Activated CD4-positive, CD25-positive, alpha-beta regulatory T cell treated with anti-CD3 and anti-CD28 coated beads, Interleukin-2, amount 50 U/mL, for 16 hours (primary cell): ENCODE data around the gene R3HDM2.
"Not testable (repeated sequence)": the region's sequence is repeated elsewhere in the genome, so short reads cannot be mapped to it uniquely, and the experiment has no call there.

Experiments used
- DNase-seq: peaks from one replicate; pipeline ENCODE4 v3.0.0-alpha.2; 2020; ENCODE audit warnings: low read depth, low spot score

Gene R3HDM2

GRCh38 chr12:57426948-57427347 lies 3.9 kb downstream of the R3HDM2 start:
- not testable (repeated sequence) for DNase-seq

DNA sequence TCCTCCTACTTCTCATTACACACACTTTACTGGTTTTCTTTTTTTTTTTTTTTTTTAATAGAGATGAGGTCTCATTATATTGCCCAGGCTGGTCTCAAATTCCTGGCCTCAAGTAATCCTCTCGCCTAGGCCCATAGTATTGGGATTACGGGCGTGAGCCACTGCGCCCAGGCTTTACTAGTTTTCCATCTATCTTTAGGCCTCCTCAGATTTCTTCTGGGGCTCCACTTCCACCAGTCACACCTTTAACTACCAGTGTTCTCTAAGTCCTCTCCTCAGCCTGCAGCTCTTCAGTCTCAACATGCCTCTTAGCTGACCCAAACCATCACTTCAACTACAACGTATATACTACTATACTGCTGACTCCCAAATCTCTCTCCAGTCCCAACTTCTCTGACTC lies 10.4 kb downstream of the R3HDM2 start:
- no peak for DNase-seq

- DNase-seq = no peak
Measured at GRCh38 chr12:57419495-57419894, 11.3 kb downstream of the R3HDM2 start.

GRCh38 chr12:57418255-57418654 lies 12.6 kb downstream of the R3HDM2 start:
- no peak for DNase-seq

DNA sequence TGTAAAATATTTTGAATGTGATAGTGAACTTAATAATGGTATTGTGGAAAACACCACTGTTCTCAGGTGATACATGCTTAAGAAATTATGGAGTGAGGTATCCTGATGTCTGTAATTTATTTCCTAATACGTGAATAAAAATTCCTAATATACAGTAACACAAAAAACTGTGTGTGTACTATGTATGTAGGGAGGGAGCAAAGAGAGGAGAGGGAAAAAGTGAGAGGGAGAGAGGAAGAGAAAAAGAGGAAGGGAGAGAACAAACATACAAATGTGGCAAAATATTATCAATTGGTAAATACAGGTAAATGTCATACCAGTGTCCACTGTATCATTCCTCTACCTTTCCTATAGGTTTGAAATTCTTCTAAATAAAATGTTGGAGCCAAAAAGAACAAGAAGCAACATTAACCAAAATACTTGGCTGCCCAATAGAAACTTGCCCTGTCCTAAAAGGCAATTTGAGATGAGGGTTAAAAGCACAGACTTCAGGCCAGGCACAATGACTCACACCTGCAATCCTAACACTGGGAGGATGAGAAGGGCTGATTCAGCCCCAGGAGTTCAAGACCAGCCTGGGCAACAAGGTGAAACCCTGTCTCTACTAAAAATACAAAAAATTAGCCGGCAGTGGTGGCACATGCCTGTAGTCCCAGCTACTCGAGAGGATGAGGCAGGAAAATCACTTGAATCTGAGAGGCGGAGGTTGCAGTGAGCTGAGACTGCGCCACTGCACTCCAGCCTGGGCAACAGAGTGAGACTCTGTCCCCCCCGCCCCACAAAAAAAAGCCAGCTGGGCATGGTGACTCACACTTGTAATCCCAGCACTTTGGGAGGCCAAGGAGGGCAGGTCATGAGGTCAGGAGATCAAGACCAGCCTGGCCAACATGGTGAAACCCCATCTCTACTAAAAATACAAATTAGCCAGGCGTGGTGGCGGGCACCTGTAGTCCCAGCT lies 14.5 kb downstream of the R3HDM2 start:
- no peak for DNase-seq

- DNase-seq = no peak
Measured at GRCh38 chr12:57415088-57415487, 15.8 kb downstream of the R3HDM2 start.

GRCh38 chr12:57414160-57414559 lies 16.7 kb downstream of the R3HDM2 start:
- not testable (repeated sequence) for DNase-seq

- DNase-seq = no peak
Measured at GRCh38 chr12:57410534-57410933, 20.3 kb downstream of the R3HDM2 start.

DNA sequence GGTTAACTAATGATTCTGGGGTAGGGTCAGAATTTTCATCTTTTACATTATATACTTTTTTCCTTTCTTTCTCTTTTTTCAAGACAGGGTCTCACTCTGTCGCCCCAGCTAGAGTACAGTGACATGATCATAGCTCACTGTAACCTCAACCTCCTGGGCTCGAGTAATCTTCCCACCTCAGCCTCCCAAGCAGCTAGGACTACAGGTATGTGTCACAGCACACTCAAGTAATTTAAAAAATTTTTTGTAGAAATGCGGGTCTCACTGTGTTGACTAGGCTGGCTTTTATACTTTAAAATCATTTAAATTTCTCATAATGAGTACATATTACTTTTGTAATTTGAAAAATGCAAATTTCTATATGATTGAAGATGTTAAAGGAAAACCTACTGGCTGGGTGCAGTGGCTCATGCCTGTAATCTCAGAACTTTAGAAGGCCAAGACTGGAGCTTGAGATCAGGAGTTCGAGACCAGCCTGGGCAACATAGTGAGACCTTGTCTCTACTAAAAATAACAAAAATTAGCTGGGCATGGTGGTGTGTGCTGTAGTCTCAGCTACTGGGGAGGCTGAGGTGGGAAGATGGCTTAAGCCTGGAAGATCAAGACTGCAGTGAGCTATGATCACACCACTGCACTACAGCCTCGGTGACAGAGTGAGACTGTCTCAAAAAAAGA lies 25.7 kb downstream of the R3HDM2 start:
- DNase-seq = no peak

- DNase-seq = not testable (repeated sequence)
Measured at GRCh38 chr12:57402156-57402555, 28.7 kb downstream of the R3HDM2 start.

GRCh38 chr12:57401165-57401564 lies 29.7 kb downstream of the R3HDM2 start:
- DNase-seq = no peak

- not testable (repeated sequence) for DNase-seq
Measured at GRCh38 chr12:57399718-57400463, 31.0 kb downstream of the R3HDM2 start.

DNA sequence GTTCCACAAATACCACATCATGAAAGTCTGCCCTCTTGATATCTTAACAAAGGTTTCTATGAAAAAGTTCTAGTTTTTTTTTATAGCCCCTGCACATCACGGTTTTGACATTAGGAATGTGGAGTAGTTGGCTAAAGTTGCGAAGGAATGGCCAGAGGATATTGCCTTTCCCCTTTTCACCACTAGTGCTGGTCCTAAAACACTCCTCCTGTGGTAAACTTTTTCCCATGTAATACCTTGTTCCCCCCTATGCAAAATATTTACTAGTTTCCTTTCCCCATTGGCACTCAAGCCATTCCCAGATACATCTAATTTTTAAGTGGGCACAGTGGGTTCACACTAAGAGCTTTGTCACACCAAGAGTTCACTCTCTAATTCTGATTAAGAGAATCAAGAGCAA lies 33.4 kb downstream of the R3HDM2 start:
- no peak for DNase-seq

- DNase-seq = no peak
Measured at GRCh38 chr12:57395121-57395520, 35.7 kb downstream of the R3HDM2 start.

DNA sequence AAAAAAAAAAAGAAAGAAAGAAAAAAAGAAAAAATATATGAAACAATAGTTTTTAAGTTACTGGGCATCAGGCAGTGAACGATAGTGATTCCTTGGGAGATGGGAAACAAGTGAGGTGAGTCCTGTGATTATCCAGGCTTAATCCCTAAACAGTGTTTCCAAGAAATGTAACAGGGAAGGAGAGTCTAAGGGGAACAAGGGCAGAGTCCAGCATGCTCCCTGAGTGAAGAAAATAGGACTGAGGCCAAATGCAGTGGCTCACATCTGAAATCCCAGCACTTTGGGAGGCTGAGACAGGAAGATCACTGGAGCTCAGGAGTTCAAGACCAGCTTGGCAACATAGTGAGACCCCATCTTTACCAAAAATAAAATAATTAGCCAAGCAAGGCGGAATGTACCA lies 40.7 kb downstream of the R3HDM2 start:
- no peak for DNase-seq

DNA sequence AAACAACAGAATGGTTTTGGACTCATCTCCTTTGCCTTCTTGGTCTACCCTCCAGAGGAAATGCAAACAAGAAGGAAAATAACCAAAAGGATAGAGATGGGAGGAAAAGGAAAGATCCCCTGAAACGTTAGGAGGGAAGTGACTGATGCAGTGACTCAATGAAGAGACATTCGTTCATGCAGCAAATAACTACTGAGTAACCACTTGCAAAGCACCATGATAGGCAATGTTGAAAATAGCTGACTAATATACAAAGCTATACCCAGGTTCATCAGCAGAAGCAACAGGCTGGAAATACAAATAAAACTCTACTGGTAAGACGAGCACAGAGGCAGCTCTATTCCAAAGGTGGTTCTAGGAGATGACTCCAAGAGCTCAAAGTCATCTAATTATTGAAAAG lies 41.8 kb downstream of the R3HDM2 start:
- no peak for DNase-seq

DNA sequence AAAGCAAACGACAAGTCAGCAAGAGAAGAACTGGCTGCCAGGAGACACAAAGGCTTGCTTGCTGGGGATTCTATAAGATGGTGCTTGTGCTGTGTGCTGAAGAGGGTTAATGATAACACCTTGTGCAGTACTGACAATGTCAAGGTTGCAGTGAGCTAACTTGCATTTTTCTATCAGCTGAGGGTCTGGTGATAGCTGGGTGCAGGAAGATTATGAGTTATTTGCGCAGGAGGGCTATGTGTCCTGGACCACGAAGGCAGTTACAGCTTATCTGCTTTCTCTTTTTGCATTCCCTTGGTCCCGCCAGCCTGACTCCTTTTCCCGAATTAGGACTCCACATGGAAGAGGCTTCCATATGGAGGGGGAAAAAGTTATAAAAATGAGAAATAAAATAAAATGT lies 42.4 kb downstream of the R3HDM2 start:
- DNase-seq = no peak

- DNase-seq = no peak
Measured at GRCh38 chr12:57386187-57386720, 44.6 kb downstream of the R3HDM2 start.

DNA sequence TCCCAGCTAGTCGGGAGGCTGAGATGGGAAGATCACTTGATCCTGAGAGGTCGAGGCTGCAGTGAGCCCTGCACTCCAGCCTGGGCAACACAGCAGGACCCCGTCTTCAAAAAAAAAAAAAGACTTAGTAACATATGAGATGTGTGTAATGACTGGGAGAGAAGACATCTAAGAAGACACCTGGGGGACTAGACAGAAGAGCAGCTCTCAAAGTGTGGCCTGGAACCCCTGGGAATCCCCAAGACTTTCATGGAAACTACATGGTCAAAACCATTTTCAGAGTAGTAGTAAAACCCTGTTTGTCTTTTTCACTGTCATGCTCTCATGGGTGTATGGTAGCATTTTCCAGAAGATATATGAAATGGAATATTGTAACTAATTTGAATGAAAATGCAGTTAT lies 45.3 kb downstream of the R3HDM2 start:
- no peak for DNase-seq

- DNase-seq = no peak
Measured at GRCh38 chr12:57384478-57384877, 46.4 kb downstream of the R3HDM2 start.

GRCh38 chr12:57381693-57382220 lies 49.1 kb downstream of the R3HDM2 start:
- no peak for DNase-seq

DNA sequence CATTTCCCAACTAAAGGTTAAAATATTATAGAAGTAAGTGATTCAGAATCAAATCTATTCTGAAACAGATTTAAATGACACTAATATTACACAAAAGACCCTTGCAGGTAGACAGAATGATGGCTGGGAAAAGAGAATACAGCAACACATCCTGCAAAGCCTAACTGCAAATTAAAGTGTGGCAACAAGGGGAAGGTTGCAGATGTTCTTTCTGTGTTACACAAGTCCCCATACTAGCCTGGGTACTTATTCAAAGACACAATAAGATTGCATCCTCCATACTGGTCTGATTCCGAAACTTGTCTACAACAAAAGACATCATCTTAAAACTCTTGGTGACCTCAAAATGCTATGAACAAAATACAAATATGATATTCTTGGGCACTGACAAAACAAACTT lies 50.5 kb downstream of the R3HDM2 start:
- DNase-seq = no peak
